Putamen (tissue), 1 donor: ENCODE data around the gene NANS.
"Not testable (repeated sequence)": the region's sequence is repeated elsewhere in the genome, so short reads cannot be mapped to it uniquely, and the experiment has no call there.

Experiments used
- DNase-seq: peaks from one replicate; pipeline ENCODE4 v3.0.0-alpha.2; 2016; ENCODE audit warnings: low spot score

NANS gene

GRCh38 chr9:98056269-98057137 is at the start of gene NANS:
Gene NANS, plus strand, starts transcription at chr9:98056732. Its CDS starts 77 bp downstream, at chr9:98056809.
- peak; percentile 89 for DNase-seq

DNA sequence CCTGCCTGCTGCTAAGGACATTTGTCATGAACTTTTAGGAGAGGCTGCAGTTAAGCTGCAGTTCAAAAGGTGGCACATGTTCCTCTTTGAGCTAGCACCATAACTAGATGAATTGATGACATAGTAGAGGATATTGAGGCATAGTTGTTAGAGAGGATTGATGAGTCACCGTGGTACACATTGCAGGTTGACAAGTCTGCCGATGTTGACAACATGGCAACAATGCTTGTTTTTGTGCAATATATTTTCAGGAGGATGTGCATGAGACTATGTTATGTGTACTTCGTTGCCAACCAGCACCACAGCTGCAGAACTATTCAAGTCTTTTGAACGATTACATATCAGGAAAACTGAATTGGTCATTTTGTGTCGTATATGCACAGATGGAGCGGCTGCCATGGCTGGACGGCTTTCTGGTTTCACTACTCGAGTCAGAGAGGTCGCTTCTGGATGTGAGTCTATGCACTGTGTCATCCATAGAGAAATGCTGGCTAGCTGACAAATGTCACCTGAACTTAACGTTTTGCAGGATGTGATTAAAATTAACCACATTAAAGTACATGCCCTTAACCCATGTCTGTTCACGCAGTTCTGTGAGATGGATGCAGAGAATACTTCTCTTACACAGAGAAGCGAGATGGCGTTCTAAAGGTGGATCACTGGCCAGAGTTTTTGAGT is 49.1 kb upstream of the NANS start:
- DNase-seq = no peak

- no peak for DNase-seq
Observed at GRCh38 chr9:98008764-98009163, 47.8 kb upstream of the NANS start.

DNA sequence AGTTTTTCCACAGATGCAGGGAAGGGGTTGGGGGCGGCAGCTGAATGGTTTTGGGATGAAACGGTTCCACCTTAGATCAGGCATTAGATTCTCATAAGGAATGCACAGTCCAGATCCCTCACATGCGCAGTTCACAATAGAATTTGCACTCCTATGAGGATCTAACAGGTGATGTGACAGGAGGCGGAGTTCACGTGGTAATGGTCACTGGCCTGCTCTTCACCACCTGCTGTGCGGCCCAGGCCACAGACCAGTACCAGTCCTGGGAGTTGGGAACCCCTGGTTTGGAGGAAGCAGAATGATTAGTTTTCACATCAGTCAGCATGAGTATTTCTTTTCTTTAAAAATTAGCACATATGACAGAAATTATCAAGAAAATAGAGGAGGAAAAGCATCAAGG is 47.1 kb upstream of the NANS start:
- DNase-seq = no peak

GRCh38 chr9:98009936-98010335 is 46.6 kb upstream of the NANS start:
- no peak for DNase-seq

GRCh38 chr9:98010445-98010844 is 46.1 kb upstream of the NANS start:
- no peak for DNase-seq

DNA sequence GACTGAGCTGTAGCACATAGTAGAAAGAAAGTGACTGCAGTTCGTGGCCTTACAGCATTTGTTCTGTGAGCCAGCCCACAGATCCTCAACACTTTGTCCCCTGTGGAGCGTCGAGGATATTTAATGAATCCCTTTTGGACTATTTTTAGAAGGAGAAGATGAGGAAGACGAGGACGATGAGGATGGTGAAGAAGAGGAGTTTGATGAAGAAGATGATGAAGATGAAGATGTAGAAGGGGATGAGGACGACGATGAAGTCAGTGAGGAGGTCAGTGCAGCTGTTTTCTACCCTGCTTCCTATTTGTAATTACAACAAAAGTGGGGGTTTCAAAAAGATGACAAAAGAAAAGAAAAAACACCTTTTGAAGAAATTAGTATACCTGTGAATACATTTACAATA is 45.4 kb upstream of the NANS start:
- DNase-seq = no peak

DNA sequence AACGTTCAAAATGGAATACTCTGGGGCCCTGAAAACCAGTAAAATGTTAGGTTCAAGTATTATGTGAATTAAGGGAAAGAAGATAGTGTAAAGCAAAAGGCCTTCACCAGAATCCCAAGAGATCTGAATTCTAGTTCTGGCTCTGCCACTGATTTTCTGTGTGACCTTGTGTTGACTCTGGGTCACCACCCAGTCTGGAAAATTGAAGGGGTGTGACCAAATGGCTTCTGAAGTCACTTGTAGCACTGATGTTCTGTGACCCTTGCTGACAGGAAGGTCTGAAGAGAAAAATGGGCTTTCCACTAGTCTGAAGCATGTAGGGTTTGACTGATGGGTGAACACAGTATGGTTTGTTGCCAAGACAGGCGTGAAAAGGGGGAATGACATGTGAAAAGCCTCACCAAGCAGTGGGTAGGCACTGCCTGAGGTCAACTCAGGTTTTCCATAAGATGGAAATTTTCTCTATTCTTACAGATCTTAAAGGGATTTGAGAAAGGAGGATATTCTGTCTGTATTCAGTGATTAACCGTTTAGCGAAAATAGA is 40.3 kb upstream of the NANS start:
- no peak for DNase-seq

- DNase-seq = no peak
Observed at GRCh38 chr9:98017306-98017705, 39.2 kb upstream of the NANS start.

DNA sequence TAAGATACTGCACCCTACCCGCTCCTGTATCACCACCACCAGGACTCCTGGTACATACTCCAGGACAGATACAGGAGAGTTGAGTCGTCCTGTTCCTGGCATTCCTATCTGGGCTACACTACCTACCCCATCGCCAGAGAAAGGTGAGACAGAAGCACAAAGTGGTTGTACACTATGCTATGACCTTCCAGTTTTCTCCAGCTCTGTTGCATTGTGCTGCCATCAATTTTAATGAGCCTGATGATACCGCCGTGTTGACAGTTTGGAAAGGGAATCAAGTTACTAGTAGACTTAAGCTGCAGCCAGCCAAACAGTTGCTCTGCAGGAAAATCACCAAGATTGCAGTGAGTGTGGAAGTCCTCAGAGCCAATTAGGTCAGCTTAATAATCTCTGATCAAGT is 38.2 kb upstream of the NANS start:
- DNase-seq = no peak

DNA sequence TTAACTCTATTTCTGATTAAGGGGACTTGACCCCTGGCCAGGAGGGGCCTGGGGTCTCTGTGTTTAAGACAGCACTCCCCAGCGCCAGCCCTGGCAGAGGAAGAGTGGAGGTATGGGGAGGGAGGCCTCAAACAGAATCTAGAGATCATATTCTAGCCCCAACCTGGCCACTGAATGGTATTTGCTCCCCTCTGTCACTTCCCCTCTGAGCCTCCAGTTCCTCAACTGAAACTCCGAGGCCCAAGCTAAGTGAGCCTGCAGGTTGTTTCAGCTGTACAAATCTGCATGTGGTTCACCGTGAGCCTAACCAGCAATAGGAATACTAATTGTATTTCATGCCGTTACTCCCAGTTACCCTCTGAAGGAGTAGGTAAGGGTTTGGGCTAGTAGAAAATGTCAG is 37.4 kb upstream of the NANS start:
- DNase-seq = no peak

DNA sequence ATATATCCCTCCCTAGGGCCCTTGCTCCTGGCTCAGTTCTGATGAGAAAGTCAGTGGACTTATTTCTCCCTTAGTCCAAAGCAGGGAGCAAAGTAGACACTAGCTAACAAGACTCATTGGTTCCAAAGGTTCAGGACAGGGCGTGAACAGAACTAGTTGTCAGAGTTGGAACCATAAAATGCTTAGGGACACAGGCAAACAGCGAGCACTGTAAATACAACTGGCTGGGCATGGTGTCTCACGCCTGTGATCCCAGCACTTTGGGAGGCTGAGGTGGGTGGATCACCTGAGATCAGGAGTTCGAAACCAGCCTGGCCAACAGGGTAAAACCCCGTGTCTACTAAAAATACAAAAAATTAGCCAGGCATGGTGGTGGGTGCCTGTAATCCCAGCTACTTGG is 36.7 kb upstream of the NANS start:
- not testable (repeated sequence) for DNase-seq

DNA sequence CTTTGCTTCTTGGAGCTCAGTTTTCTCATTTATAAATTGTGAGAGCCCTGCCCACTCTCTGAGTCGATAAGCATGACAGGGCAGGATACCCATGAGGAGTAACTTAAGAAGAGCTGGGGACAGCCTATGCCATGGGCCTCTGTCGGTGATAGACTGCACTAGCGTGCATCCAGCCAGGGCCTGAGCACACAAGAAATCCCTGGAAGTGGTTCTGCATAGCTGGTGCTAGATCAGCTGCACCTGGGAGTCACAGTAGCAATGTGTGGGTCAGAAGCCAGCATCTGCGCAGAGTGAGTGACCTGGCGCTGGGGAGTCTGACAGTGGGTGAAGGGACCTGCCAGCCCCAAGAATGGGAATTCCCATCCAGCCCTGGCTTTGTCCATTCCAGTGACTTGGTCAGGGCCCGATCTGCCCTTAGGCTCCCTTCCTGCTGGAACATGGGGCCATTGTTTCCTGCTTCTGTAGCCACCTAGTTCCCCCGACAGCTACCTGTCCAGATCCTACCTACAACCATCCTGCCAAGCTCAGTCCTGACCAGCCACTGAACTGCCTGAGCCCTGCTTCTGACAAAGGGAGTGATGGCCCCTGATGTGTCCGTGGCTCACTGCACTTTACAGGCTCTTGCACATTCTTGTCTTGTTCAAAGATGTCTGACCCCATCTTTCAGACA is 35.9 kb upstream of the NANS start:
- DNase-seq = no peak

DNA sequence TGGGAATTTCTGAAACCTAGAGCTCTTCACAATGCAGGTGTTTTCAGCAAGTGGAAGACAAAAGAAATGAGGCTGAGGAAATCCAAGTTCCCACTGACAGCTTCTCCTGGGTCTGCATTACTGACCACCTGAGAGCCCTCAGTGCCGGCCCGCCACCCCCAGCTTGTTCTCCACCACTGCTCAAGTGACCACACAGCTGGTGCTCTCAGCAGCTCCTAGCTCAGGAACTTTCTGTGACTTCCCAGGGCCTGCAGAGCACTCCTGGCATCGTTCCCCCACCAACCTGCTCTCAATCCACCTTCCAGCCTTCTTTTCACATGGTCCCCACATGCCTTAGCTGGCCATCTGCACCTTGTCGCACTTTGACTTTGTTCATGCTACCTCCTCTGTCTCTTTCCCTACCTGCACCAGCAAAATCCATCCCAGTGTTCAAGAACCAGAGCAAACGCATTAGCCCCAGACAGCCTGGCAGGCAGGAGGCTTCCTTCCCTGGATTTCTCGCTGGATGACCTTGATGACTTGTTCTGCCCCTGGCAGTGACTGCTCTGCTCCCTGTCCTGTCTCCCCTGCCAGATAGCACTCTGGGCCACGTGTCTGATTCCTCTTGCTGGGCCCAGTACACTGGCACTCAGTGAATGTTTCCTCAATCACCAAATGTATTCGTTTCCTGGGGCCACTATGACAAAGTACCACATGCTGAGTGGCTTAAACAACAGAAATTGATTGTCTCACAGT is 35.1 kb upstream of the NANS start:
- DNase-seq = no peak

- DNase-seq = no peak
Observed at GRCh38 chr9:98022447-98022846, 34.1 kb upstream of the NANS start.

- DNase-seq = no peak
Observed at GRCh38 chr9:98024702-98025101, 31.8 kb upstream of the NANS start.

- no peak for DNase-seq
Observed at GRCh38 chr9:98031169-98031568, 25.4 kb upstream of the NANS start.

DNA sequence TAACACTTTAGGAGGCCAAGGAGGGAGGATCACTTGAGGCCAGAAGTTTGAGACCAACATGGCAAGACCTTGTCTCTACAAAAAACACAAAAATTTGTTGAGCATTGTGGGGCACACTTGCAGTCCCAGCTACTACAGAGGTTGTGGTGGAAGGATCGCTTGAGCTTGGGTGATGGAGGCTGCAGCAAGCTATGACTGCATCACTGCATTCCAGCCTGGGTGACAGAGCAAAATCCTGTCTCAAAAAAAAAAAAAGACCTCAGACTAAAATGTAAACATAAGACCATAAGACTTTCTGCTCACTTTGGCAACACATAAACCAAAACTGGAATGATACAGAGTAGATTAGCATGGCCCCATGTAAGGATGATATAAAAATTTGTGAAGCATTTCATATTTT is 24.6 kb upstream of the NANS start:
- no peak for DNase-seq

DNA sequence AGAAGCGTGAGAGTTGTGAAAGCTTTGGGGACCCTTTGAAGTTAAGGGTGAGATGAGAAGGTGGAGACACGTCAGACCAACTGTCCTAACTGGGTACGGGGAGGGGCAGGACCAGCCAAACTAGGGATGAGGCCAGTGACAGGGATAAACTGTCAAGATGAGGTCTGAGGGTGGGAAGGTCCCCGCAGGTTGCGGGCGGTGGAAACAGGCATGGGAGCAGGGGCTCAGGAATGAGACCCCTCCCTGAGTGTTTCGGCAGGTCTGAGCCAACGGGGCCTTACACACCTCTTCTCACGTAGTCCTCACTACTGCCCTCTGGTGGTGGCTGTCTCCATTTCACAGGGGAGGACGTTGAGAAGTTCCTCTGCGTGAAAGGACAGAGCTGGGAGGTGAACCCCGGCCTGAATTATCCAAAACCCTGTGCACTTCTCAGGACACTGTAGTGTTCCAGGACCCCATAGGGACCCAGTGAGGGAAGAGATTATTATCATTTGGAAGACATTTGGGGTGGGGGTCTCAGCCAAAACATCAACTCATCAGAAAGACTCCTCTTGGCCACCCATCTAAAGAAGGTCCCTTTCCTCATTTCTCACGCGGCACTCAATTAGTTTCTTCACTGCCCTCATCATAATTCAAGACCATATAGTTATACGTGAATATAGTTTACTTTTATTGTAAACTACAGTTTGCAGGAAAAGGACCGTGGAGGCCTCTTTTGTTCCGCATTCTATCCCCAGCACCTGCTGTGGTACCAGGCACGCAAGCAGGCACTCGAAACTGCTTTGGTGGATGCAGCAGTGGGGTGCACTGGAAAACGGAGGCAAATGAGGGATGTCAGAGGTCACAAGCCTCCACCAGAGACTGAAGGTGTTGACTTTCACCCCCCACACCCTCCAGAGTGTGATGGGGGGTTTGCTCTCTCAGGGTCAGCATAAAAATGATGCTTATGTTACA is 21.7 kb upstream of the NANS start:
- peak; percentile 70 for DNase-seq

GRCh38 chr9:98037357-98037756 is 19.2 kb upstream of the NANS start:
- DNase-seq = no peak

DNA sequence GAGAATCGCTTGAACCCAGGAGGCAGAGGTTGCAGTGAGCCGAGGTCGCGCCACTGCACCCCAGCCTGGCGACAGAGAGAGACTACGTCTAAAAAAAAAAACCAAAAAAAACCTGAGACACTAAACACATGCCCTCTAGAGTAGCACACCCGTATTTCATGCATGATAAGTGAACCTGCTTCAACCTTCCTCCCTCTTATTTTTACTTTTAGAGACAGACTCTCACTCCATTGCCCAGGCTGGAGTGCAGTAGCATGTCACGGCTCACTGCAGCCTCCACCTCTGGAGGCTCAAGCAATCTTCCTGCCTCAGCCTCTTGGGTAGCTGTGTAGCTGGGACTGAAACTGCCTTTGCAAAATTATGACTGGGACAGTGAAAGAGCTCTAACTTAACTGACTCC is 17.6 kb upstream of the NANS start:
- DNase-seq = no peak
